ENCODE measurements around the gene RNF223. TPM values are rescaled to one million over a fixed set of nuclear protein-coding genes. Genes with fewer than 3 reads are reported as not detected.

The RNF223 gene
- total and polyA plus RNA-seq, 7 donors: not detected

- DNase-seq (peak; percentile 73 to 84), ATAC-seq (peak; percentile 86 to 91 (median 88))
- Histone ChIP-seq H3K27me3 (ENCODE audit: insufficient read depth in 3 of 3, low read length in 2 of 3) (peaks cover 0 to 53% (median 14%) of the 10 kb centered on the region in 3 donors), H3K36me3 (ENCODE audit: insufficient read depth in 1 of 2, low read depth in 1 of 2) (no peaks in the 10 kb centered on the region), H3K9me3 (no peaks in the 10 kb centered on the region), H3K27ac (no peak overlapping the region), H3K4me1 (peaks cover 9% of the 10 kb centered on the region), H3K4me3 (peak overlapping the region; percentile 62)
- WGBS, 3 donors: 11 to 13% (median 11%) methylated on average over 57 to 99 of the region's 99 CpGs
- no peak for TF ChIP-seq CTCF (IDR thresholded peaks at IDR 0.05)
- intact Hi-C loops (cut with DNase I): no loop called here
Observed at GRCh38 chr1:1040004-1040991, 33.8 kb downstream of the RNF223 start.

- peaks cover 0 to 61% (median 19%) of the 10 kb centered on the region in 3 donors for H3K27me3 ChIP-seq (ENCODE audit: insufficient read depth in 3 of 3, low read length in 2 of 3)
Observed at GRCh38 chr1:1039145-1039910, 34.8 kb downstream of the RNF223 start.

GRCh38 chr1:1038694-1039093, 35.4 kb downstream of the RNF223 start:
- WGBS, 3 donors: 77 to 90% (median 88%) methylated on average over 6 of the region's 6 CpGs
- Histone ChIP-seq H3K4me3 (no peak overlapping the region), H3K4me1 (peaks cover 12% of the 10 kb centered on the region), H3K36me3 (ENCODE audit: insufficient read depth in 1 of 2, low read depth in 1 of 2) (no peaks in the 10 kb centered on the region), H3K27me3 (ENCODE audit: insufficient read depth in 3 of 3, low read length in 2 of 3) (peaks cover 0 to 68% (median 22%) of the 10 kb centered on the region in 3 donors), H3K9me3 (no peaks in the 10 kb centered on the region), H3K27ac (no peak overlapping the region)
- intact Hi-C loops (cut with DNase I): loop anchor here (10.0 kb wide), 2 partner anchors 216 to 236 kb away; partner anchors contain the start of gene UBE2J2 (in 1 of the 2)
- DNase-seq (no peak), ATAC-seq (no peak)
- no peak for TF ChIP-seq CTCF (IDR thresholded peaks at IDR 0.05)

More at GRCh38 chr1:1039145-1039910, 34.8 kb downstream of the RNF223 start:
- ATAC-seq (no peak), DNase-seq (no peak)
- H3K36me3 ChIP-seq (ENCODE audit: insufficient read depth in 1 of 2, low read depth in 1 of 2): no peaks in the 10 kb centered on the region
- H3K9me3 ChIP-seq: no peaks in the 10 kb centered on the region
- TF ChIP-seq CTCF (IDR thresholded peaks at IDR 0.05): no peak
- H3K27ac ChIP-seq: no peak overlapping the region
- 34 to 53% (median 39%) methylated on average over 16 to 17 of the region's 17 CpGs for WGBS, 3 donors
- intact Hi-C loops (cut with DNase I): loop anchor here (10.0 kb wide), 2 partner anchors 215 to 235 kb away; partner anchors contain the start of gene UBE2J2 (in 1 of the 2)
- peaks cover 10% of the 10 kb centered on the region for H3K4me1 ChIP-seq
- peak overlapping the region; percentile 62 for H3K4me3 ChIP-seq

- peaks cover 0 to 75% (median 22%) of the 10 kb centered on the region in 3 donors for H3K27me3 ChIP-seq (ENCODE audit: insufficient read depth in 3 of 3, low read length in 2 of 3)
- DNase-seq: no peak
- intact Hi-C loops (cut with DNase I): loop anchor here (10.0 kb wide), 2 partner anchors 217 to 237 kb away; partner anchors contain the start of gene UBE2J2 (in 1 of the 2)
- no peak overlapping the region for H3K4me3 ChIP-seq
- no peak overlapping the region for H3K27ac ChIP-seq
- ATAC-seq: no peak
- H3K9me3 ChIP-seq: no peaks in the 10 kb centered on the region
- peaks cover 17% of the 10 kb centered on the region for H3K4me1 ChIP-seq
- no peak for TF ChIP-seq CTCF (IDR thresholded peaks at IDR 0.05)
- 83 to 87% (median 87%) methylated on average over 26 to 30 of the region's 30 CpGs for whole genome bisulfite sequencing, 3 donors
- no peaks in the 10 kb centered on the region for H3K36me3 ChIP-seq (ENCODE audit: insufficient read depth in 1 of 2, low read depth in 1 of 2)
Observed at GRCh38 chr1:1037366-1038327, 36.5 kb downstream of the RNF223 start.
